Measurements from ENCODE around the gene GPR152. TPM values are rescaled to one million over a fixed set of nuclear protein-coding genes. Genes with fewer than 3 reads are reported as not detected.
A peak's percentile ranks its signal among the peaks of the same experiment; 100 is the strongest.

Gene GPR152
- total RNA-seq, 2 experiments from 2014 or later, result not detected

- ChIA-PET CTCF (ENCODE audit: unreplicated experiment) (no interaction called here), POLR2A (interaction anchor here (1.1 to 5.1 kb wide), 2 partner anchors 31 to 53 kb away, joined by 3 to 38 read pairs; partner anchors contain the start of genes POLD4 and PTPRCAP)
- Histone ChIP-seq H3K79me2 (ENCODE audit: insufficient read depth, low read depth, low read length) (peaks cover 43% of the 10 kb centered on the region), H4K20me1 (ENCODE audit: insufficient read depth, low read length) (no peaks in the 10 kb centered on the region), H3K36me3 (ENCODE audit: insufficient read depth, low read length) (peaks cover 48% of the 10 kb centered on the region), H3K27ac (ENCODE audit: low read depth, low read length, poor library complexity, severe bottlenecking) (peak overlapping the region; percentile 97), H3K9me2 (ENCODE audit: insufficient read depth, low read length) (no peaks in the 10 kb centered on the region), H2AFZ (ENCODE audit: low read length) (no peak overlapping the region), H3K4me3 (ENCODE audit: low read depth, low read length, poor library complexity, severe bottlenecking) (peak overlapping the region; percentile 79), H3K4me2 (ENCODE audit: low read length) (peak overlapping the region; percentile 73), H3K4me1 (ENCODE audit: insufficient read depth, low read length, poor library complexity, severe bottlenecking) (peaks cover 79% of the 10 kb centered on the region), H3K9me3 (ENCODE audit: low read length) (no peaks in the 10 kb centered on the region)
- DNase-seq (ENCODE audit: low spot score), result no peak
- TF ChIP-seq EZH2phosphoT487 (IDR thresholded peaks at IDR 0.05; ENCODE audit: borderline replicate concordance, low read depth, low read length), result no peak
- TF ChIP-seq, protein P1, sequence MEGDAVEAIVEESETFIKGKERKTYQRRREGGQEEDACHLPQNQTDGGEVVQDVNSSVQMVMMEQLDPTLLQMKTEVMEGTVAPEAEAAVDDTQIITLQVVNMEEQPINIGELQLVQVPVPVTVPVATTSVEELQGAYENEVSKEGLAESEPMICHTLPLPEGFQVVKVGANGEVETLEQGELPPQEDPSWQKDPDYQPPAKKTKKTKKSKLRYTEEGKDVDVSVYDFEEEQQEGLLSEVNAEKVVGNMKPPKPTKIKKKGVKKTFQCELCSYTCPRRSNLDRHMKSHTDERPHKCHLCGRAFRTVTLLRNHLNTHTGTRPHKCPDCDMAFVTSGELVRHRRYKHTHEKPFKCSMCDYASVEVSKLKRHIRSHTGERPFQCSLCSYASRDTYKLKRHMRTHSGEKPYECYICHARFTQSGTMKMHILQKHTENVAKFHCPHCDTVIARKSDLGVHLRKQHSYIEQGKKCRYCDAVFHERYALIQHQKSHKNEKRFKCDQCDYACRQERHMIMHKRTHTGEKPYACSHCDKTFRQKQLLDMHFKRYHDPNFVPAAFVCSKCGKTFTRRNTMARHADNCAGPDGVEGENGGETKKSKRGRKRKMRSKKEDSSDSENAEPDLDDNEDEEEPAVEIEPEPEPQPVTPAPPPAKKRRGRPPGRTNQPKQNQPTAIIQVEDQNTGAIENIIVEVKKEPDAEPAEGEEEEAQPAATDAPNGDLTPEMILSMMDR (conservative IDR thresholded peaks at IDR 0.05; ENCODE audit: low read length), result no peak
- no TSS peak for BruUV-seq (replicated peaks)
- intact Hi-C loops (cut with micrococcal nuclease; ENCODE audit: unreplicated experiment), result loop anchor here (10.0 kb wide), 1 partner anchor 239 kb away; no protein-coding TSS in a partner anchor
These were observed 46.7 kb downstream of the GPR152 start for GRCh38 chr11:67405688-67406339.

DNA sequence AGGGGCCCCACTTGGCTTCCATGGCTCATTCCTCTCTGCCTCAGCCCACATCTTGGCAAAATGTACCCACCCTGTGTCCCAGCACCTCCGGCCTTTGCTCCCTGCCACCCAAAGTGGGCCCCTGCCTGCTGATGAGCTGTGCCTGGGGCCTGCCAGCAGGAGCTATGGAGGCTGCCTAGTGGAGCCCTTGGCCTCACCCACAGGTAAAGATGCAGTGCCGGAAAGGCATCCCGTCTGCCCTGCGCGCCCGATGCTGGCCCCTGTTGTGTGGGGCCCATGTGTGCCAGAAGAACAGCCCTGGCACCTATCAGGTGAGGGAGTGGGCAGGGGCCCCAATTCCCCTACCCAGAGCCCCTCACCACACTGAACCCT, 47.3 kb downstream of the GPR152 start:
- Histone ChIP-seq H3K36me3 (ENCODE audit: insufficient read depth, low read length) (peaks cover 48% of the 10 kb centered on the region; the same call in 1 of the 2 replicates), H3K4me1 (ENCODE audit: insufficient read depth, low read length, poor library complexity, severe bottlenecking) (peaks cover 79% of the 10 kb centered on the region), H2AFZ (ENCODE audit: low read length) (no peak overlapping the region), H3K4me2 (ENCODE audit: low read length) (peak overlapping the region; percentile 73), H3K9me3 (ENCODE audit: low read length) (no peaks in the 10 kb centered on the region), H3K4me3 (ENCODE audit: low read depth, low read length, poor library complexity, severe bottlenecking) (peak overlapping the region; percentile 79), H3K9me2 (ENCODE audit: insufficient read depth, low read length) (no peaks in the 10 kb centered on the region), H4K20me1 (ENCODE audit: insufficient read depth, low read length) (0 out of 2 replicates have a peak, but pooled peaks cover 6% of the 10 kb centered on the region), H3K27ac (ENCODE audit: low read depth, low read length, poor library complexity, severe bottlenecking) (peak overlapping the region; percentile 97), H3K79me2 (ENCODE audit: insufficient read depth, low read depth, low read length) (peaks cover 49% of the 10 kb centered on the region)
- CTCF ChIA-PET (ENCODE audit: unreplicated experiment), result no interaction called here
- no peak for DNase-seq (ENCODE audit: low spot score)
- no TSS peak for BruUV-seq (replicated peaks)
- POLR2A ChIA-PET, result interaction anchor here (0.6 to 5.1 kb wide), 3 partner anchors 32 to 78 kb away, joined by 3 to 38 read pairs (median 3); partner anchors contain the start of genes POLD4 and PTPRCAP
- intact Hi-C loops (cut with micrococcal nuclease; ENCODE audit: unreplicated experiment), result loop anchor here (10.0 kb wide), 1 partner anchor 240 kb away; no protein-coding TSS in a partner anchor
- TF ChIP-seq, protein P1 (conservative IDR thresholded peaks at IDR 0.05; ENCODE audit: low read length), result no peak
- no peak for TF ChIP-seq EZH2phosphoT487 (IDR thresholded peaks at IDR 0.05; ENCODE audit: borderline replicate concordance, low read depth, low read length)
